ENCODE data around the gene CTSW.

The CTSW gene

GRCh38 chr11:65932558-65932919 is 52.9 kb downstream of the CTSW start:
- peak; percentile 54 for DNase-seq
